HG02623 (cell line): ENCODE measurements around the gene SMG7.

Source experiments
- ATAC-seq: cut with Tn5 transposase; IDR thresholded peaks from one replicate; pipeline ENCODE4 v1.9.1; 2021; ENCODE audit warnings: moderate library complexity; ENCODE audit not compliant: unreplicated experiment

Gene SMG7

DNA sequence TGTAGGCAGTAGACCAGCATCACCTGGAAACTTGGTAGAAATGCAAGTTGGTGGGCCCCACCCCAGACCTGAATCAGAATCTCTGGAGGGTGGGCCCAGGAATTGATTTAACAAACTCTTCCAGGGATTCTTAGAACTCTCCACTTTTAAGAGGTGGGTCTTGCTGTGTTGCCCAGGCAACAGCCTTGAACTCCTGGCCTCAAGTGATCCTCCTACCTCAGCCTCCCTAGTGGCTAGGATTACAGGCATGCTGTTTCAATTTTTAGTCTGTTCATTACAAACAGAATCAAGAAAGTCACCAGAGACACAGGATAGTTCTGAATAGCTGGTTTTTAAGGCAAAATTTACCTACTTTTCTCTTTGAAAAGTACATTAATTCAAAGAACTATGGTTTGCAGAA, 86.8 kb downstream of the SMG7 start:
- ATAC-seq, result no peak

DNA sequence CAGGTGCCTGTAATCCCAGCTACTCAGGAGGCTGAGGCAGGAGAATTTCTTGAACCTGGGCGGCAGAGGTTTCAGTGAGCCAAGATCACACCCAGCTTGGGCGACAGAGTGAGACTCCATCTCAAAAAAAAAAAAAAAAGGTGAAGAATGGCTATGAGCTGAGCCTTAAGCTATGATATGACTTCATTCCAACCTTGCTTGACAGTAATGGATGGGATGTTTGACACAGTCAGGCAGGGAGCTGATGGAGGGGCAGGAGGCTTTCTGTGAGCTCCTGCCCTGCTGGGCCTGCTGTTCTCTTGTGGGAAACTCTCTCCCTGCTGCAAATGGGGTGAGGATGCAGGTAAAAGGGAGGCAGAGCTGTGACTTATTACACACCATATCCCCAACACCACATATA, 90.4 kb downstream of the SMG7 start:
- ATAC-seq, result no peak

DNA sequence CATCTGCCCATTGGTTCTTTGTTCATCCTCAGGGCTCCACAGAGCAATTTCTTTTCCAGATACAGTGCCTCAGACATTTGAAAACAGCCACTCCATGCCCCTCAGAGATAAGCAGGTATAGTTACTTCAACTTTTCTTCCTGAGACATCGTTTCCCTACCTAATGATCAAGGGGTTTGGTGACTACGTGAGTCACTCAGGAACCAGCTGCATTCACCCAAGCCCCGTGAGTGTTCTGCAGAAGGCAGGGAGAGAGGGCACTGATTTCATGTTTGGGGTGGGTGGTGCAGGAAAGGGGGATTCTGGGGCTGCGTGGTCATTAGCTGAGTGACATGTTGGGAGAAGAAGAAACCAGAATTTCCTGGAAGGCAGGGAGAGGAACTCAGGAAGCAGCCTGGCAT, 93.0 kb downstream of the SMG7 start:
- no peak for ATAC-seq

DNA sequence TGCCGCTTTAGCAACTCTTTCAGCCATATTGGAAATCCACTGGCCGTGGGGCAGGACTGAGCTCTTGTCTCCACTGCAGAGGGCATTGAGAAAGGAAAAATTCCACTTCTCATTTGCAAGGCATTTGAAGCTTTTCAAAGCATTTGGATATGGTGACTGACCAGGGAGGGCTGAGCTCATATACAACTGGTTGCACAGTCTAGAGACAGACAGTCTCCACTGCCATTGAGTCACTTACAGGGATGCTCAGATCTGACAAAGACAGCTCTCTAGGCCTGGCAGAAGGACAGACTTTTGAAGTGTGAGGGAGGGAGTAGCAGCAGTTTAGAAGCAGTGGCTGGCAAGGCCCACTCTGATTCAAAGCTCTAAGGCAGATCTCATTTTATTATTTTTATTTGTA, 93.7 kb downstream of the SMG7 start:
- no peak for ATAC-seq

DNA sequence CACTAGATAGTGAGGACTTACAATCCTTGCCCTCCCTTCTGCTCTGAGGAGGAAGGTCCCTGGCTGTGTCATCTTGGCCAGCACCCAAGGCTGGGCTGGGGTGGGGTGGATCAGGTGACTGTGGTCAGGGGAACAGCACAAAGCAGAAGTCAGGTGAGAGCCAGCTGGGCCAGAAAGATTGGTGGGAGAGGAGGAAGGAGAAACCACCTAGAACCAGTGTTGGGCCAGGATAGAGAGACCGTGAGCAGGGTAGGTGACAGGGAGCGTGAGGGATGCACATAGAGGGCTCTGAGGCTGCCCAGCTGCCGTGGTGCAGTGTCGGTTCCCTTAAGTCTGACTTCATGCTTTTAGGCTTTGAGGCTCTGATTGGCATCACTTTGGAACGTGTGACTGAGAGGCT, 95.3 kb downstream of the SMG7 start:
- peak; percentile 68 for ATAC-seq

DNA sequence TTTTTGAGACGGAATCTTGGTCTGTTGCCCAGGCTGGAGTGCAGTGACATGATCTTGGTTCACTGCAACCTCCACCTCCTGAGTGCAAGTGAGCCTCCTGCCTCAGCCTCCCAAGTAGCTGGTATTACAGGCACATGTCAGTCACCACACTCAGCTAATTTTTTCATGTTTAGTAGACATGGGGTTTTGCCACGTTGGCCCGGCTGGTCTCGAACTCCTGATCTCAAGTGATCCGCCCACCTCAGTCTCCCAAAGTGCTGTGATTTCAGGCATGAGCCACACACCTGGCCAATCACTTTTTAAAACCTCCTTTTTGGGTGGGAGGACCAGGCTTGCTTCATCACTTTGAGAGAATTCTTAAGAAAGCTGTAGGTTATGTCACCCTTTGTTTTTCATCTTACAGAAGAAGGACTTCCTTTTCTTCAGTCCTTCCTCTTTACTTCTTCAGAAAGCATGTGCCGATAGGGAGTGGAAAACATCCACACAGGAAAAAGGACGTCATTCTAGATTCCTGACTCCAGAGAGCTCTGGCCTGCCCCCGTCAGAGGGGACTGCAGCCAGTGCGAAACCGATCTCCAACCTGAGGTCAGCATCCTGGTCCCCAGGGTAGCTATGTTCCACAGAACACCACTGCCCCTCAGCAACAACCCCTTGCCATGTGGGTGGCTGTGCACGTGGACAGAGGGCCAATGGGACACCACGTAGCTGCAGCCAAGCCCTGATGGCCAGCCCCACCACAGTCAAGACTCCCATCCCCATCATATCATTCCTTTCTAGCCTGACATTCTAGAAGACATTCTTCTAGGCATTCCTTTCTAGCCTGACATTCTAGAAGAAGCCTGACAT, 96.1 kb downstream of the SMG7 start:
- ATAC-seq, result no peak

DNA sequence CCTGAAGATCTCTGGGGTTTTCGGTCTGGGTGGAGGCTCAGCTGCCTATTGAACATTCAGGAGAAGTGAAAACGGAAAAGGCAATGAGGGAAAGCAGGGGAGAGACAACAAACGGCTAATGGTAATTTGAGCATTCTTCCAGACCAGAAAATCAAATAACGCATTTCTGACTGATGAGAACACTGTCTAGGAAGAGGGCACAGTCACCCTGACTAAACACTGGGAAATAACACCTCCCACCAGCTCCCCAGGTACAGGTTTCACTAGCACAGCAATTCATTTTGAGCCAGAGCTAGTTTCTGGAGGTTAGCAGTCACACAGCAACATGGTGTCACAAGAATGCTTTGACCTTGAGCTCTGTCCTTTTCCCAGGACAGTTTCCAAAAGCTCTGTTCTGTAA, 96.8 kb downstream of the SMG7 start:
- no peak for ATAC-seq

DNA sequence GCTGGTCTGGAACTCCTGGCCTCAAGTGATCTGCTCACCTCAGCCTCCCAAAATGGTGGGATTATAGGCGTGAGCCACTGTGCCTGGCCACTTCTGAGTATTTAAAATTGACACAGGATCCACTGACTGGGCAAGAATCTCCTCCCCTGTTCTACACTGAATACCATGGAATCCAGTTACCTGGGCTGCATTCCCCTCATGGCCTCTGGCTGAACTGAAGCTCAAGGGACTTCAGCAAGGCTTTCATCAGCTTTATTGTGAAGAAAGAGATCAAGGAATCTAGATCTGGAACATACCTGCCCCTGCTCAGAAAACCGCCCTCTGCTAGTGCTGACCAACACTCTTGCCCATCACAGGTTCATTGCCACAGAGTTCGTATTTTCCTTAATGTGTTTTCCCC, 97.5 kb downstream of the SMG7 start:
- no peak for ATAC-seq

DNA sequence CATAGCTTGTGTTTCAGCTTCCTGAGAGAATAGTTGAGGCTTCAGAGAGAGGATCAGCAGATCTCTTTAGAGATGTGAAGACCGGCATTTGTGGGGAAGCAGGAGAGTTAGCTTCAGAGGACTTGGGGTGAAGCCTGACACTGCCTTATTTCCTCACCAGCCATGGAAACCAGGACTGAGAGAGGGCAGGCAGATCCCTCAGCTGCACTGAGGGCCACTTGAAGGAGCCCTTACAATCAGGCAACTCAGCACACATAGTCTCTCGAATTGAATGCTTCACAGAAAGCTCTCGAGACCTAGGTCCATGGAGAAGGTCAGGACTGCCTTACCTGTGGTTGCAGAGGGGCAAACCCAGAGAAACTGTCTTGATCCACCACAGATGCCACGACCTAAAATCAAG, 98.2 kb downstream of the SMG7 start:
- ATAC-seq, result no peak

DNA sequence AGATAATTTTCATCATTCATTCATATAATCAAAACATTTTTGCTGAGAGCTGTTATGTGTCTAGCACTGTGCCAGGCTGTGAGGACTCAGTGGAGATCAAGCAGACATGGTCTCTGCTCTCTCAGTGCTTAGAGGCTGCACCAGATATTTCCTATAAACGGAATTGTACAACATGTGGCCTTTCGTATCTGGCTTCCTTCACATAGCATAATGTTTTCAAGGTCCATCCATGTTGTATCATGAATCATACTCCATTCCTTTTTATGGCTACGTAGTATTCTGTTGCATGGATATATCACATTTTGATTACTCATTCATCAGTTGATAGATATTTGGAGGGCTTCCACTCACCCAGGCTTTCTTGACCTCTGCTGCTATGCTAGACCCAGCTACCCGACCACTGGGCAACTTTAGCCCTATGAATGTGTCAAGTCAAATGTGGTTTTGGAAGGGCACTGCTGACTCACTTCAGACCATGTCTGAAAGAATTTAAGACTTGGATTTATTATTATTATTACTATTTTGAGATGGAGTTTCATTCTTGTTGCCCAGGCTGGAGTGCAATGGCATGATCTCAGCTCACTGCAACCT, 99.5 kb downstream of the SMG7 start:
- no peak for ATAC-seq

DNA sequence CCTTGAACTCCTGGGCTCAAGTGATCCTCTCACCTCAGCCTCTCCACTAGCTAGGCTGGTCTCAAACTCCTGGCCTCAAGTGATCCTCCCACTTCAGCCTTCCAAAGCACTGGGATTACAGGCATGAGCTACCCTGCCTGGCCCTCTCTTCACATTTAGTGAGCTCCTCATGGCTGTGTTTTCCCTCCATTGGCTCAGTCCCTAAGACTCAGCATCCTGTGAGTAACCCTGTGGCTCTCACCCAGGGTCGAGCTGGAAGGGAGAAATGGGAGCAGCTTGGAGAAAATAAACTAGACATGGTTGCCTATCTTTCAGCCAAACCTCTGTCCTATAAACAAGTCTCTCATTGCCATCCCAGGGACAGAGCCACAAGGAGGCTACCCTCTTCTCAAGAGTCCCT, 100.4 kb downstream of the SMG7 start:
- ATAC-seq, result no peak

DNA sequence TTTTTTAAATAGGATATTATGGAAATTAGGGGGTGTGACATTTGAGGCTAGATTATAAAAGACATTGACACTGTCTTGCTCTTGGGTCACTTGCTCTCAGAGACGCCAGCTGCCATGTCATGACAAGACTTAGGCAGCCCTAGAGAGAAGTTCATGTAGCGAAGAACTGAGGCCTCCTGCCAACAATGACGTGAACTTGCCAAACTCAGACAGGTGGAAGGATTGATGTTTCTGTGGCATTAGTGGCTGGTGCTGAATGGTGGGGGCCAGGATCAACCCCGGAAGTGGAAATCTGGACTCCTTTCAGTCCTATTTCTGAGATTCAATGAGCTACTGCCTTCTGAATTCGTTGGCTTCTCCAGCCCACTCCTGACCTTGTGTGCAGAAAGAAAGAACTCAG, 103.3 kb downstream of the SMG7 start:
- ATAC-seq, result no peak

DNA sequence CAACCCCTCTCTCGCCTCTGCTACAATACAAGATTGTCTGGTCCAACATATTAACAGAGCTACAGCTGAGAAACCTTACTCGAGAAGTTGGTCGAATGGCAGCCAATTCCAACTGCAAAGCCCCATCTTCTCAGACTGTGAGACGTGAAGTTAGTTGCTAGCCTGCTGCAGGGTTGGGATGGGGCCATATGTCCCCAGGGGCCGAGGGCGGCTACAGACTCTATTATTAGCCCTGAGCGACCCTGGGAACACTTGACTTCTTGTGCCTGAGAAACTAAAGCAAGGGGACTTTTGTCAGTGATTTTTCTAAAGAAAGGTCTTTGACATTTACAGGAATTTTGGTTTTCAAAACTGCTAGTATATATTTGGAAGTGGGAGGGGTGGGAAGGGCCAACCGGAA, 104.2 kb downstream of the SMG7 start:
- ATAC-seq, result no peak

DNA sequence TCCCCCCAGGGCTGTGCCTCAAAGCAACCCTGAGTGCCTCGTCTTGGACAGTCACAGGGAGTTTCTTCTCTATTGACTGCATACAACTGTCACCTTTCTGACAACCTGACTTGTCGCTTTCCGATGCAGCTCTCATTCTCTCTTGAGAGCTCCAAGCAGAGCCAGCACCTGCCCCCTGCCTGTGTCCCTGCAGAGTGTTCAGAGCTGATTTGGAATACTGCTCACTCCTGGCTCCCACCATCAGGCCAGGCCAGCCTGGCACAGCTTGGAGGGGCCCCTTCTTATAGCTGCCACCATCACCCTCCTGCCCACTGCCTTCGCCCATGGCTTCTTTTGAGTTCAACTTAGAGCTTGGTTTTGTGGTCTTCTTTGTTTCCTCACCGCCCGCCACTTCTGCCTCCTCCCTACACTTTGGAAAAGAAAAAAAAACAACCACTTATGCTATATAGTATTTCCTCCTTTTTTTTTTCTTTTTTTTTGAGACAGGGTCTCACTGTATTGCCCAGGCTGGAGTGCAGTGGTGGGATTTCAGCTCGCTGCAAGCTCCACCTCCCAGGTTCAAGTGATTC, 105.7 kb downstream of the SMG7 start:
- no peak for ATAC-seq

DNA sequence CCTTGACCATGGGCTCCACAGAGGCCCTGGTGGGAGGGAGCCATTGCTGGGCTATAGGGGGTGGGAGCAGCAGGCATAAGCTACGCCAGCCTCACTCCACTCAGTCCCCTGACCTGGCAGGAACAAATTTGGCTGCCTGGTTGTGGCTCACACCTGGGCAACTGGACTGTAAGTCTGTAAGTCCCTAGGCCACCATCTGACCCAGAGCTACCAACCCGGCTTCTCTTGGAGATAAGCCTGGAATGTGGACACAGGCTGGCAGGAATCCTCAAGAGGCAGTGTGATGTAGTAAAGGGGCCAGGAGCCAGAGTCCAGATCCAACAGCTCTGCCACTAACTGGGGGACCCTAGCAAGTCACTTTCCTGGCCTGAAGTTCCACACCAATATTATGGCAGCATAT, 106.6 kb downstream of the SMG7 start:
- ATAC-seq, result no peak

DNA sequence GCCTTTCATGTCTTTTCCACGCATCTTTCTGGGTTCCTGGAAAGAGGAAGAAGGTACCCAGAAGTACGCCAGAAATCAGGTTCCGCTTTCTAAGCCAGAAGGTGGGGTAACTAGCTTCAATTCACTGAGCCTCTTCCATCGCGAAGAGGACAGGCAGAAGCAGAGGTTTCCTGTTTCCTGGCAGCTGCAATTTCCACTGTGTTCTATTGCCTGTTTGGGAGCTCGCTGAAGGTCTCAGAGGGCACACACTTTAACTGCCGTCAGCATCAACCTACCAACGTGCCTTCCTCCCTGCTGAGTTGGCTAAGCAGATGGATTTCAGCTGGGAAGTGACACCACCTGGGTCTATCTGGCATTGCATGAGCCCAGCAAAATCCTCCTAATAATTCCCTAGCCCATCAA, 108.0 kb downstream of the SMG7 start:
- no peak for ATAC-seq

DNA sequence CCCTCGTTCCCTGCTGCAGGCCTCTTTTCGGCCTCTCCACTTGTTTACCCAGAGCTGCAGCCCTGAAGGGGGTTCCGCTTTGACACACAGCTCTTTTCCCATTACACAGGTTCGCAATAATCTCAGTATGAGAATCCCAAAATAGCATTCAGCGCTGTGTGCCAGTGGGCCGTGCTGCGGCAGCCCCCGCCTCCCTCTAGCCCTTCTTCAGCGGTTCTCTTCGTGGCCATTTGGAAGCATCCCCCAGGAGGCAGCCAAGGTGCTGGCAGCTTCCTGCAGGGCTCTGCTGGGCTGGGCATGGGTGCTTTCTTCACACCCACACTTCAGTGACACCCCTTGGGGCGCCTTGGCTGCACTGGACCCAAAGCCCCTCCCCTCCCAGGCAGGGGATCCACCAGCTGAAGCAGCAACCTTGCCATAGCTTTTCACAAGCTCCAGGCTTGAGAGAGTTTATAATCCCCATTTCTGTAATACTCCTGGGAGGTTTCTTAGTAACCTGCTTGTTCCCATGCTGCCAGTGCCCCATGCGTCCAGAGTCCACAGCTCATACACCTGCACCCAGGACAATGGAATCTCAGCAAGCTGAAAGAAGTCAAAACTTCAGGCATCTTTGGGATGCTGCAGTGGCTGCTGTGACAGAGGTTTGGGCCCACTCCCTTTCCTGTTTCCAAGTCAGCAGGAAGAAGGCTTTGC, 109.9 kb downstream of the SMG7 start:
- ATAC-seq, result no peak

DNA sequence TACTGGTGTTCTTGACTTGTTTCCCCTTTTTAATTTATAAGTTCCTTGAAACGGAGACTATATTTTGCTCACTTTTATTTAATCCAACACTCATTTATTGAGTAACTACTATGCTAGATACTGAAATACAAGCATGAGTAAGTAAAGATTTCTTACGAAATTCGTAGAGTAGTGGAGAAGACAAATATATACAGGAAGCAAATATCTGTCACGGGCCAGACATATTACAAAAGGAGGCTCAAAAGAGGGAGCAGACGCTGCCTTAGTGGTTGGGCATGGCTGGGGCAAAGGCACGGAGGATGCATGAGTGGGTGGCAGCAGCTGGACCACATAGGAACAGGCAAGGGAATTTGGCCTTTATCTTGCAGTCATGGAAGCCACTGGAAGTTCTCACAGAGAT, 111.2 kb downstream of the SMG7 start:
- no peak for ATAC-seq

DNA sequence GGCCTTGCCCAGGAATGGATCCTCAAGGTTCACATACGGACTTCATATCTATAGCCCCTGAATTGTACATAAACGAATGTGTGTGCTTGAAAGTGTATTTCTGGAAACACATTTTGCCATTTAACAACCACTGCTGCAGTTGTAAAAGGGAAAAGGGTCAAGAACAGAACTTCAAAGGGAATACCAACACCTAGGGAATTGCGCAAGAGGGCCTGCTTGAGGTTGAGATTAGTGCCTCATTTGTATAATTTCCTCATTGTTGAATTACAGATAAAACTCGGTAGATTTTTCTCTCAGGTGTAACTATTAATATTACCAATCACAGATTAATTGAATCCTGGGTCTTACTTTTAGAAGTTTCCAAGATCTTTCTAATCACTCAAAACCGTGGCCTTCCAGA, 111.8 kb downstream of the SMG7 start:
- ATAC-seq, result no peak

DNA sequence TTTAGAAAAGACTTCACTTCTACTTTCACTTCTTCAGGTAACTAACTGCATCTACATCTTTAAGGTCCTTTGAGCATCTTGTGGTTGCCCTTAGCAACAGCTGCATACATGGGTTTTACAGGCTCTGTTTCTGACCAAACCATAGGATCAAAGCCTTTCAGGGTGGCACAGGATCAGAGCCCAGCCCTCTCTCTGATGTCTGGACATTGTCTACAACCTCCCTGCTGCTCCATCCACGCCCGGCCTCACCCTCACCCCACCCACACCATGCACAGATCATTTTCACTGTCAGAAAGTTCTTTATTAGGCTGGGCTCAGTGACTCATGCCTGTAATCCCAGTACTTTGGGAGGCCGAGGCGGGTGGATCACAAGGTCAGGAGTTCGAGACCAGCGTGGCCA, 112.7 kb downstream of the SMG7 start:
- ATAC-seq, result no peak

DNA sequence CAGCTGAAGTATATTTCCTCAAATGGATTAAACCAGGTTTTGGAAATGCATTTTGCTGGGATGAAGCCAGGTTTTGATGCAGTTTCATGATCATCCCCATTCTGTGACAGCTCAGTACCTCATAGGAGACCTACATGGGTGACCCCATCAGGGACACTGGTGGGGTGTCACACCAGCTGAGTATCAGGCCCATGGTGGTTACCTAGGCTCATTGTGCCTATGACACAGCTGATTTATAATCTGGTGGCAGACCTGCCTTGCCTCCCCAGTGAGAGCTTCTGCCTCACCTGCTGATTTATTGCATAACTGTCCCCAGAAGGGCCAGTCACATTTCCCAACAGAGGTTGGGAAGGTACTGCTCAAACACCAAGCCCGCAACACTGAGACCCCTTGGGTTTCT, 114.2 kb downstream of the SMG7 start:
- no peak for ATAC-seq

DNA sequence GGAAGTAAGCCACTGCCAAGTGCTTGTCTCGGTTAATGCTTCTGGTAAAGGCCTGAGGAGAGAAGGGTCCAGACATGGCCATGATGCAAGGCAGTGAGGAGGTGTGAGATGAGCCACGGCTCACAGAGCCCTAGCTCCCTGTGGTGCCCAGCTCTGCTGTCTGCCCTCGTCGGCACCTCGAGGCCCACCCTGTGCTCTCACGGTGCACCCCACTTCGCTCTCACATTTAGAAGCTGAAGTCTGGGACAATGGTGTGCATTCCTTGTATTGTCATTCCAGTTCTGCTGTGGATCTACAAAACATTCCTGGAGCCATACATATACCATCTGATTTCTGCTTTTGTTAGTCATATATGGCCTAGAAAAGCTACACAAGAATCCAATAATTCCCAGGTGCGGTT, 114.6 kb downstream of the SMG7 start:
- no peak for ATAC-seq
